Erythroblast (primary cell): ENCODE measurements around the gene UPK3A.

ENCODE experiments used
- GATA1 ChIP-seq: IDR thresholded peaks from 2 replicates; pipeline ENCODE4 v1.6.1; 2011; ENCODE audit warnings: low read depth, mild to moderate bottlenecking, control low read depth, low read length, moderate library complexity
- POLR2A ChIP-seq: IDR thresholded peaks from 2 replicates; pipeline ENCODE4 v1.6.1; 2011; ENCODE audit warnings: mild to moderate bottlenecking, low read length

- TF ChIP-seq POLR2A, result no peak
- no peak for TF ChIP-seq GATA1
These were observed 7.2 kb downstream of the UPK3A start for GRCh38 chr22:45291931-45292290.
